GM12892 (cell line): ENCODE data around the gene IRF6.

Experiments
- POLR2A ChIP-seq: IDR thresholded peaks from 2 replicates; pipeline ENCODE4 v1.6.1; 2011; ENCODE audit warnings: low read depth, low read length, control low read depth
- TAF1 ChIP-seq: IDR thresholded peaks from 2 replicates; pipeline ENCODE4 v1.6.1; 2011; ENCODE audit warnings: low read depth, mild to moderate bottlenecking, control low read depth, low read length, borderline replicate concordance

DNA sequence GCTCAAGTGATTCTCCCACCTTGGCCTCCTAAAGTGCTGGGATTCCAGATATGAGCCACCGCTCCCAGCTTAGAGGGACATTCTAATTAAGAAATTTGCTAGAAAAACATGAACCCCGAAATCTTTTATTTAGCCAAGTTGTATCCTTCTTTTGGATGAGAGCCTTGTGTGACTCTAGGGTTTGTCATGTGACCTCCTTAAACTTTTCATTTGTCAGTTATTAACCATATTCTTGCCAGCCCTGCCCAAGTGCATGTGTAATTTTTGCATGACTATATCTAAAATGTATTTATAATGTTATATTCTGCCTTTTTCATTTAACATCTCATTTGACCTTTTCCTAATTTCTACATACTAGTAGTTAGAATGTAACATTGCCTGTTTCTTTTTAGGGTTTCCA lies 23.8 kb upstream of the IRF6 start:
- TF ChIP-seq POLR2A (no peak), TAF1 (no peak)
